BLaER1 (cell line): ENCODE data around the gene MCIDAS.

Experiments
- H3K27ac ChIP-seq: shearing (Covaris generic); formaldehyde crosslinking; 2 replicates; pipeline ENCODE4 v1.8.1; 2022
- H3K27me3 ChIP-seq: shearing (Covaris generic); formaldehyde crosslinking; 2 replicates; pipeline ENCODE4 v1.8.1; 2022
- H3K36me3 ChIP-seq: shearing (Covaris generic); formaldehyde crosslinking; 2 replicates; pipeline ENCODE4 v1.8.1; 2022
- H3K4me1 ChIP-seq: shearing (Covaris generic); formaldehyde crosslinking; 2 replicates; pipeline ENCODE4 v1.8.1; 2022
- H3K4me2 ChIP-seq: shearing (Covaris generic); formaldehyde crosslinking; 2 replicates; pipeline ENCODE4 v1.8.1; 2022
- H3K4me3 ChIP-seq: shearing (Covaris generic); formaldehyde crosslinking; 2 replicates; pipeline ENCODE4 v1.8.1; 2022
- H3K9ac ChIP-seq: shearing (Covaris generic); formaldehyde crosslinking; 2 replicates; pipeline ENCODE4 v1.8.1; 2022
- H3K9me3 ChIP-seq: shearing (Covaris generic); formaldehyde crosslinking; 2 replicates; pipeline ENCODE4 v1.8.1; 2022
- H4K20me1 ChIP-seq: shearing (Covaris generic); formaldehyde crosslinking; 2 replicates; pipeline ENCODE4 v1.8.1; 2022
- Cebpa-rat ChIP-seq: shearing (Covaris generic); IDR thresholded peaks from 2 replicates; pipeline ENCODE4 v1.8.1; 2022

Gene MCIDAS

GRCh38 chr5:55222985-55223811, 3.9 kb downstream of the MCIDAS start:
- H3K9me3 ChIP-seq = peaks cover 38% of the 10 kb centered on the region
- H4K20me1 ChIP-seq = peaks cover 33% of the 10 kb centered on the region
- H3K9ac ChIP-seq = no peak overlapping the region
- TF ChIP-seq Cebpa-rat = no peak
- no peak overlapping the region for H3K4me2 ChIP-seq
- H3K36me3 ChIP-seq = peaks cover 6% of the 10 kb centered on the region; the same call in 1 of the 2 replicates
- peak overlapping the region; percentile 6; the same call in 1 of the 2 replicates for H3K4me3 ChIP-seq
- H3K4me1 ChIP-seq = peaks cover 16% of the 10 kb centered on the region
- H3K27me3 ChIP-seq = peaks cover 82% of the 10 kb centered on the region
- H3K27ac ChIP-seq = no peak overlapping the region

- H3K4me2 ChIP-seq = no peak overlapping the region
- H3K4me1 ChIP-seq = peaks cover 13% of the 10 kb centered on the region
- no peak overlapping the region for H3K9ac ChIP-seq
- TF ChIP-seq Cebpa-rat = no peak
- no peak overlapping the region for H3K27ac ChIP-seq
- H3K9me3 ChIP-seq = peaks cover 38% of the 10 kb centered on the region
- H3K36me3 ChIP-seq = peaks cover 6% of the 10 kb centered on the region; the same call in 1 of the 2 replicates
- H4K20me1 ChIP-seq = peaks cover 25% of the 10 kb centered on the region
- H3K27me3 ChIP-seq = peaks cover 74% of the 10 kb centered on the region
- H3K4me3 ChIP-seq = no peak overlapping the region; the same call in 1 of the 2 replicates
Measured at GRCh38 chr5:55222092-55222984, 4.8 kb downstream of the MCIDAS start.

GRCh38 chr5:55220433-55221185, 6.5 kb downstream of the MCIDAS start:
- no peak overlapping the region for H3K27ac ChIP-seq
- no peak overlapping the region for H3K4me3 ChIP-seq
- H4K20me1 ChIP-seq = peaks cover 8% of the 10 kb centered on the region
- H3K9ac ChIP-seq = no peak overlapping the region
- H3K4me2 ChIP-seq = no peak overlapping the region
- H3K9me3 ChIP-seq = peaks cover 38% of the 10 kb centered on the region
- no peaks in the 10 kb centered on the region for H3K4me1 ChIP-seq
- H3K27me3 ChIP-seq = peaks cover 56% of the 10 kb centered on the region
- no peak for TF ChIP-seq Cebpa-rat
- peaks cover 6% of the 10 kb centered on the region; the same call in 1 of the 2 replicates for H3K36me3 ChIP-seq

GRCh38 chr5:55219770-55220169, 7.3 kb downstream of the MCIDAS start:
- no peak overlapping the region for H3K9ac ChIP-seq
- peaks cover 38% of the 10 kb centered on the region for H3K9me3 ChIP-seq
- H3K4me1 ChIP-seq = no peaks in the 10 kb centered on the region
- no peaks in the 10 kb centered on the region for H4K20me1 ChIP-seq
- H3K4me2 ChIP-seq = no peak overlapping the region
- H3K27ac ChIP-seq = no peak overlapping the region
- H3K27me3 ChIP-seq = peaks cover 48% of the 10 kb centered on the region
- H3K36me3 ChIP-seq = peaks cover 6% of the 10 kb centered on the region; the same call in 1 of the 2 replicates
- H3K4me3 ChIP-seq = no peak overlapping the region
- TF ChIP-seq Cebpa-rat = no peak

- H3K4me3 ChIP-seq = no peak overlapping the region
Measured at GRCh38 chr5:55218967-55219366, 8.1 kb downstream of the MCIDAS start.

GRCh38 chr5:55211184-55211874, 15.8 kb downstream of the MCIDAS start:
- no peak overlapping the region for H3K9ac ChIP-seq
- no peak for TF ChIP-seq Cebpa-rat
- H3K36me3 ChIP-seq = no peaks in the 10 kb centered on the region
- H3K4me2 ChIP-seq = no peak overlapping the region
- H3K4me1 ChIP-seq = no peaks in the 10 kb centered on the region
- H3K4me3 ChIP-seq = no peak overlapping the region
- no peaks in the 10 kb centered on the region for H3K27me3 ChIP-seq
- no peaks in the 10 kb centered on the region for H4K20me1 ChIP-seq
- H3K9me3 ChIP-seq = no peaks in the 10 kb centered on the region
- no peak overlapping the region for H3K27ac ChIP-seq

More at GRCh38 chr5:55218967-55219366, 8.1 kb downstream of the MCIDAS start:
- Histone ChIP-seq H3K9me3 (peaks cover 38% of the 10 kb centered on the region), H3K36me3 (peaks cover 6% of the 10 kb centered on the region; the same call in 1 of the 2 replicates), H3K27ac (no peak overlapping the region), H3K4me2 (no peak overlapping the region), H4K20me1 (no peaks in the 10 kb centered on the region), H3K9ac (no peak overlapping the region), H3K27me3 (peaks cover 40% of the 10 kb centered on the region), H3K4me1 (no peaks in the 10 kb centered on the region)
- no peak for TF ChIP-seq Cebpa-rat

- Histone ChIP-seq H3K4me2 (no peak overlapping the region), H3K9me3 (no peaks in the 10 kb centered on the region), H3K9ac (no peak overlapping the region), H3K27me3 (no peaks in the 10 kb centered on the region), H3K4me3 (no peak overlapping the region), H3K36me3 (no peaks in the 10 kb centered on the region), H3K27ac (no peak overlapping the region), H4K20me1 (no peaks in the 10 kb centered on the region), H3K4me1 (peaks cover 11% of the 10 kb centered on the region)
- TF ChIP-seq Cebpa-rat = no peak
Measured at GRCh38 chr5:55205001-55205400, 22.1 kb downstream of the MCIDAS start.

- Histone ChIP-seq H3K36me3 (no peaks in the 10 kb centered on the region), H3K4me3 (no peak overlapping the region), H3K9ac (no peak overlapping the region), H3K9me3 (no peaks in the 10 kb centered on the region), H3K27me3 (no peaks in the 10 kb centered on the region), H3K27ac (no peak overlapping the region), H3K4me1 (no peaks in the 10 kb centered on the region), H3K4me2 (no peak overlapping the region), H4K20me1 (no peaks in the 10 kb centered on the region)
- TF ChIP-seq Cebpa-rat = no peak
Measured at GRCh38 chr5:55191165-55191564, 36.0 kb downstream of the MCIDAS start.
